ENCODE measurements around the gene SOBP.

DNA sequence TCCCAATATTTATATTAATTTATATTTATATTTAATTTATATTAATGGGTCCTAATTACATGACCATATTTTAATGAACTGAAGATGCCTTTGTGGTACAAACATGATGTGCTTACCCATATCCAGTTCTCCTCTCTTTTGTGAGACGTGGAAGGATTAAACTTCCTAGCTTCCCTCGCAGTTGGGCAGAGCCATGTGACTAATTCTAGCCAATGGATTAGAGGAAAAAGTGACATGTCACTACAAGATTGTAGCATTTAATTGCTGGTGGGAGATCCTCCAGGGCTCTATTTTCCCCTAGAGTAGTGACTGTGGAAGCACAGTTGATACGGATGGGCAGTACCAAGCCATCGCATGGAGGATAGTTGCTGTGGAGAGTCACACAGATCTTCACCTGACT, 4.8 kb upstream of the SOBP start:
- TF ChIP-seq, protein P1, sequence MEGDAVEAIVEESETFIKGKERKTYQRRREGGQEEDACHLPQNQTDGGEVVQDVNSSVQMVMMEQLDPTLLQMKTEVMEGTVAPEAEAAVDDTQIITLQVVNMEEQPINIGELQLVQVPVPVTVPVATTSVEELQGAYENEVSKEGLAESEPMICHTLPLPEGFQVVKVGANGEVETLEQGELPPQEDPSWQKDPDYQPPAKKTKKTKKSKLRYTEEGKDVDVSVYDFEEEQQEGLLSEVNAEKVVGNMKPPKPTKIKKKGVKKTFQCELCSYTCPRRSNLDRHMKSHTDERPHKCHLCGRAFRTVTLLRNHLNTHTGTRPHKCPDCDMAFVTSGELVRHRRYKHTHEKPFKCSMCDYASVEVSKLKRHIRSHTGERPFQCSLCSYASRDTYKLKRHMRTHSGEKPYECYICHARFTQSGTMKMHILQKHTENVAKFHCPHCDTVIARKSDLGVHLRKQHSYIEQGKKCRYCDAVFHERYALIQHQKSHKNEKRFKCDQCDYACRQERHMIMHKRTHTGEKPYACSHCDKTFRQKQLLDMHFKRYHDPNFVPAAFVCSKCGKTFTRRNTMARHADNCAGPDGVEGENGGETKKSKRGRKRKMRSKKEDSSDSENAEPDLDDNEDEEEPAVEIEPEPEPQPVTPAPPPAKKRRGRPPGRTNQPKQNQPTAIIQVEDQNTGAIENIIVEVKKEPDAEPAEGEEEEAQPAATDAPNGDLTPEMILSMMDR (IDR thresholded peaks at IDR 0.05), result no peak
- TF ChIP-seq POLR2A (IDR thresholded peaks at IDR 0.05) (no peak), POLR2AphosphoS5 (IDR thresholded peaks at IDR 0.05) (no peak)

Data from breast epithelium (tissue), 3 donors.